Skeletal muscle satellite cell (primary cell): ENCODE results near the gene PHACTR1.

Experiments
- H3K27me3 ChIP-seq: 2 replicates; pipeline ENCODE4 v1.7.0; 2013; ENCODE audit warnings: low read length; ENCODE audit not compliant: control insufficient read depth, insufficient read depth
- H3K36me3 ChIP-seq: 2 replicates; pipeline ENCODE4 v1.7.0; 2013; ENCODE audit warnings: mild to moderate bottlenecking, control low read depth, low read length; ENCODE audit not compliant: insufficient read depth
- H3K4me1 ChIP-seq: 2 replicates; pipeline ENCODE4 v1.7.0; 2013; ENCODE audit warnings: low read length; ENCODE audit not compliant: control insufficient read depth, insufficient read depth
- H3K4me2 ChIP-seq: 2 replicates; pipeline ENCODE4 v1.7.0; 2013; ENCODE audit warnings: mild to moderate bottlenecking, low read length
- H3K4me3 ChIP-seq: 2 replicates; pipeline ENCODE4 v1.7.0; 2013; ENCODE audit warnings: low read length
- H3K9ac ChIP-seq: 2 replicates; pipeline ENCODE4 v1.7.0; 2013; ENCODE audit warnings: mild to moderate bottlenecking, low read depth, low read length, moderate library complexity
- H3K9me3 ChIP-seq: replicated peaks from 2 replicates; pipeline ENCODE4 v1.7.0; 2013; ENCODE audit warnings: mild to moderate bottlenecking, control low read depth, low read length

Gene PHACTR1

DNA sequence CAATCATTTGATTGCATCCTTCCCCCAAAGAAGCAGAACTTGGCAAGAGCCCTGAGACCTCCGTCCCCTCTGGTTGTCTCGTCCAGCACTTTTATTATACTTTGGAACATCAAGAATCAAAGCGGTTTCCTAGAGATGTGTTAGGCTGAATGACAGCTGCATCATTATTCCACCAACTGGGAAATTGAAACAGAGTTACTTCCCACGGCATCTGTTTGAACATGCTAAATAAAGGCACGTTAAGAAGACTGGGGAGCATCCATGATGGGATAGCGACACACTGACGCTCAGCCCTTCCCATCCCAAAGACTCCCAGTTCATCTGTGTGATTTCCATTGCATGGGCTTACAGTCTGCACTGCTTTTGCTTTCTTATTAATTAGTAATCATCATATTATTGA, 464.0 kb downstream of the PHACTR1 start:
- Histone ChIP-seq H3K4me1 (no peaks in the 10 kb centered on the region), H3K36me3 (no peaks in the 10 kb centered on the region), H3K4me2 (no peak overlapping the region), H3K9me3 (no peaks in the 10 kb centered on the region), H3K27me3 (no peaks in the 10 kb centered on the region), H3K9ac (no peak overlapping the region), H3K4me3 (no peak overlapping the region)

DNA sequence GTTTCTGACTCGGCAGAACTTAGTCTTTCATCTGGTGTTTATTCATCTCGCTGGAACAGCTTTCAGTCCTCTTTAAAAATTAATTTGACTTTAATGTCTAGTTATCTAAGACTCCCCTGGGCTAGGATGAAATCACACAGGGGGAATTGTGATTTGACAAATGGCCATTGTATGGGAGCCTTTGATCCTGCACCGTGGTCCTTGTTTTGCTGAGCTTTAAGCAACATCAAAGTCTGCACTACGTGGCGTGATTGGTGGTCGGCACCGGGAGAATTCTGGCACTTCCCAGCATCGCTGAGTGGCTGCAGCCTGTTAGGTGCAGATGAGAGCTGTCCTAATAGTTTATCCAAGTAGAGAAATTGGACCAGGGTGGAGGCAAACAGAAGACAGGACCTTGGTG, 464.8 kb downstream of the PHACTR1 start:
- Histone ChIP-seq H3K4me1 (no peaks in the 10 kb centered on the region), H3K4me2 (no peak overlapping the region), H3K9me3 (no peaks in the 10 kb centered on the region), H3K36me3 (no peaks in the 10 kb centered on the region), H3K27me3 (no peaks in the 10 kb centered on the region), H3K4me3 (no peak overlapping the region), H3K9ac (no peak overlapping the region)

DNA sequence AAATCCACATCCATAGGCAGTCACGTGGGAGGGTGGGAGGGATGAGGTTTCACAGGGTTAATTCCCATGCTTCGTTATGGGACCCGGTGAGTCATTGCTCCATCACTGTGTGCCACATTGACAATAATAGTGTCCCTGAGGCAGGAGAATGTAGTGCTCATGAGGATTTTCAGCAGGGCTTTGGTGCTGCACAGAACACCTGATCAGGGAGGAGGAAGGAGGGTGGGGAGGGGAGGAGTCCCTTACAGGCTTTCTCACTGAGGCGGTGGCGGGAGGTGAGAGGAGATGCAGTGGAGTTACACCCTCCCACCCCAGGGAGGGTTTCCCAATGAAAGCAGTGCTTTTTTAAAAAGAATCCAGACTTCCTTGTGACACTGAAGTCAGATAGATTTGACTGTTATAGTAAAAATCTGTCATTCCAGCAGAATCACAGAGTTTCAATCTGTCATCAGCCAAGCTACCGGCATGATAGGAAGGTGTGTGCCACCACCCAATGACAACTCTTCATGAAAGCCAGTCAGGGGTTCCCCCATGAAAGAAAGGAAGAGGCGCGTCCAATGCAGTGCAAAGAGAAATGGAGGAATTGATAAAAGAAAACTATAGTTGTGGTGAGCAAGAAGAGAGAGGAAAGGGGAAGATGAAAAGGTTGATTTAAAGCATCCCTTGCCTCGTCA, 467.0 kb downstream of the PHACTR1 start:
- no peaks in the 10 kb centered on the region for H3K36me3 ChIP-seq
- no peaks in the 10 kb centered on the region for H3K27me3 ChIP-seq
- H3K9ac ChIP-seq = no peak overlapping the region
- no peak overlapping the region for H3K4me3 ChIP-seq
- no peaks in the 10 kb centered on the region for H3K9me3 ChIP-seq
- no peaks in the 10 kb centered on the region for H3K4me1 ChIP-seq
- H3K4me2 ChIP-seq = no peak overlapping the region

DNA sequence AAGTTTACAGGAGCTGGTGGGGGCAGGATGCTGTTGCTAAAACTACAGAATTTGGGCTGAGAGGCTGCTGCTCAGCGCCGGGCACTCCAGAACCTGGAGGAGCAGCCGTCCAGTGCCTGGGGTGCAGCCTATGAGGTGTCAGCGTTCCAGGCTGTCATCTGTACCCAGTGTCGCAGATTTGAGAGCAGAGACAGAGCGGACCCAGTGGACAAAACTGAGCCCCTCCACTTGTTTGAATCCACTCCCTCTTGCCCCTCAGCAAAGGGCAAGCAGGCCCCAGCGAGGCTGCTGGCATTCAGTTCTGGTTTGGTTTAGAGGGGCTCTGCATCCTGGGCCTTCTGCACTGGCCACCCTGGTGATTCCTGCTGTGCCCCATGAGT, 467.5 kb downstream of the PHACTR1 start:
- Histone ChIP-seq H3K4me2 (no peak overlapping the region), H3K9me3 (no peaks in the 10 kb centered on the region), H3K4me3 (no peak overlapping the region), H3K27me3 (no peaks in the 10 kb centered on the region), H3K36me3 (no peaks in the 10 kb centered on the region), H3K9ac (no peak overlapping the region), H3K4me1 (no peaks in the 10 kb centered on the region)

DNA sequence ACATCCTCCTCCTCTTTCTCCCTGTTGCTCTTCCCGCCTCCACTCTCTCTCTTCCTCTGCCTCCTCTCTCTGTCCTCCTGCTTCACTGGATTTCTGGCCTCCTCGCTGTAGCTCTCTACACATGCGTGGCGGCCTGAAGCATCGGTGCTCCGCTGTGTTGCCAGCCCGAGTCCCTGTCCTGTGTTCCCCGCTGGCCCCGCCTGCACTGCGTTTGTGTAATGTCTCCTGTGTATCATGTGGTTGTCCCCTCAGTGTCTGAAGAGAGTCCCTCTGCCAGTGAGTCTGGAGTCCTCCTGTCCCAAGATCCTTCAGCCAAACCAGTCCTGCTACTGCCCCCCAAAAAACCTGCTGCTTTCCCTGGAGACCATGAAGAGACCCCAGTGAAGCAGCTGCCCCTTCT, 468.0 kb downstream of the PHACTR1 start:
- Histone ChIP-seq H3K4me2 (no peak overlapping the region), H3K27me3 (no peaks in the 10 kb centered on the region), H3K36me3 (no peaks in the 10 kb centered on the region), H3K9me3 (no peaks in the 10 kb centered on the region), H3K4me1 (no peaks in the 10 kb centered on the region), H3K9ac (no peak overlapping the region), H3K4me3 (no peak overlapping the region)

DNA sequence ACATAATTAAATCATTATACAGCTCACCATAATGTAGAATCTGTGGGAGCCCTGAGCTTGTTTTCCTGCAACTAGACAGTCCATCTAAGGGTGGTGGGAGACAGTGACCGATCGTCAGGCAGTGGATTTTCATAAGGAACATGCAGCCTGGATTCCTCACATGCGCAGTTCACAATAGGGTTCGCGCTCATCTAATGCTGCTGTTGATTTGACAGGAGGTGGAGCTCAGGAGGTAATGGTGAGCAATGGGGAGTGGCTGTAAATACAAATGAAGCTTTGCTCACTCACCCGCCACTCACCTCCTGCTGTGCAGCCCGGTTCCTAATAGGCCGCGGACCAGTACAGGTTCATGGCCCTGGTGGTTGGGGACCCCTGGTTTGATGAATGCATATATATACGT, 470.3 kb downstream of the PHACTR1 start:
- H3K27me3 ChIP-seq = no peaks in the 10 kb centered on the region
- no peak overlapping the region for H3K4me3 ChIP-seq
- H3K9ac ChIP-seq = no peak overlapping the region
- no peak overlapping the region for H3K4me2 ChIP-seq
- H3K4me1 ChIP-seq = peaks cover 3% of the 10 kb centered on the region
- H3K9me3 ChIP-seq = no peaks in the 10 kb centered on the region
- no peaks in the 10 kb centered on the region for H3K36me3 ChIP-seq

DNA sequence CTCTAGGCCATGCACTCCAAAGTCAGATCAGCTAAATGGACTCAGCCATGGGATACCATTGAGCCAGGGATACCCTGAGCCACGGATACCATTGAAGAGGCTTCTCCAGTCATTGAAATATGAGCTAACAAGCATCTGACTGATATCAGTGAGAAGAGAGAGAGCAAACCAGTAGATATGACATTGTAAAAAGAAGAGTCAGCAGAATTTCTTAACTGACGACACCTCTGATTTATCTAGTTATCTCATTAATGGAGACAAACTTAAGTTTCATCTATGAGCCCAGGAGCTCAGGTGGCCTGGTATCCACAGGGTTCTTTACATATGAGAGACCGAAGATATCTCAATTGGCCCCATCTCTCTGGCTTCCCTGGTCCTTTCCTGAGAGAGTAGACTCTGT, 471.1 kb downstream of the PHACTR1 start:
- H3K4me3 ChIP-seq = no peak overlapping the region
- H3K36me3 ChIP-seq = no peaks in the 10 kb centered on the region
- peaks cover under 1% of the 10 kb centered on the region for H3K27me3 ChIP-seq
- H3K4me1 ChIP-seq = peaks cover 3% of the 10 kb centered on the region
- no peak overlapping the region for H3K4me2 ChIP-seq
- H3K9me3 ChIP-seq = no peaks in the 10 kb centered on the region
- H3K9ac ChIP-seq = no peak overlapping the region

DNA sequence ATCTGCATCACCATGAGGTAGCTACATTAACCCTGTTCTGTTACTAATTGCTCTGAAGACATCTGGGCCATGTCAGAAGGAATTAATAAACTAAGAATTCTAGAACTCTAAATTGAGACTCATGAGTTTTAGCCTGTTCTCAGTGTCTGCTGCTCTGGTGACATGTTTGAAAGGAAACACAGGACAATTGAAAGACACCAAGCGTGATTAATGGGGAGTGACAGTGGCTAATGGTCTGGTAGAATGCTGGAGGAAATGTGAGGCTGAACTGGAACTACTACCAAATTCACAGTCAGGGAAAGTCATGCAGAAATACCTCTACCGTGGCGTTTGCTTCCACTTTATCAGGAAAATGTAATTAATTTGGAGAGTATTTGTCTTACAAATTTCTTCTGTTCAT, 471.7 kb downstream of the PHACTR1 start:
- Histone ChIP-seq H3K4me2 (no peak overlapping the region), H3K4me1 (peaks cover 3% of the 10 kb centered on the region), H3K36me3 (no peaks in the 10 kb centered on the region), H3K27me3 (peaks cover 4% of the 10 kb centered on the region), H3K9ac (no peak overlapping the region), H3K9me3 (no peaks in the 10 kb centered on the region), H3K4me3 (no peak overlapping the region)

DNA sequence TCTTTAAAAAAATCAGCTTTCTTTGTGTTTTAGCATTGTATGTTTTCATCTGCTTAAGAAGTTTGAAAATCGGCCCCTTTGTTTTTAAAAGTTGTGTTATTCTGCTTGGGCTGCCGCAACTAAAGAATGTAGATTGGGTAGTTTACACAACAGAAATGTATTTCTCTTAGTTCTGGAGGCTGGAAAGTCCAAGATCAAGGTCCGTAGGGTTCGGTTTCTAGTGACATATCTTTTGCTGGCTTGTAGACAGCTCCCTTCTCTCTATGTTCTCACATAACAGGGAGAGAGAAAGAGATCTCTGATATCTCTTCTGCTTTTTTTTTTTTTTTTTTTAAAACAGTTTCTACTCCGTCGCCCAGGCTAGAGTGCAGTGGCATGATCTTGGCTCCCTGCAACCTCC, 473.1 kb downstream of the PHACTR1 start:
- Histone ChIP-seq H3K4me2 (no peak overlapping the region), H3K27me3 (peaks cover 4% of the 10 kb centered on the region), H3K9me3 (no peaks in the 10 kb centered on the region), H3K9ac (no peak overlapping the region), H3K4me1 (peaks cover 3% of the 10 kb centered on the region), H3K36me3 (no peaks in the 10 kb centered on the region), H3K4me3 (no peak overlapping the region)

DNA sequence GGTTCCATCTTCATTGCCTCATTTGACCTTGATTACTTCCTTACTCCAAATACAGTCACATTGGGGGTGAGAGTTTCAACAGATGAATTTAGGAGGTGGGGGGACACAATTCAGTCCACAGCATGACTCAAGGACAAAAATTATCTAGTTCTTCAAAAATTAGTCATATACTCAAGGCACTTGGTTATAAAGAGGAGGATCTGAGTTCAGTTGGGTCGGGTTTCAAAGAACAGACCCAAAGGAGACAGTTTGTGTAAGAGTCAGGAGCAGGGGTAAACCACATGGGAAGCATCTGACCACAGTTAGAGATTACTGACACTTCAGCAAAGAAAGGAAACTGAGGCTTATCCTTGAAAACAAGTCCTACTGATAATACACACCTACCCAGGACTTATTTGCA, 473.8 kb downstream of the PHACTR1 start:
- H3K9ac ChIP-seq = no peak overlapping the region
- H3K4me3 ChIP-seq = no peak overlapping the region
- no peak overlapping the region for H3K4me2 ChIP-seq
- H3K4me1 ChIP-seq = peaks cover 3% of the 10 kb centered on the region
- H3K36me3 ChIP-seq = no peaks in the 10 kb centered on the region
- no peaks in the 10 kb centered on the region for H3K9me3 ChIP-seq
- H3K27me3 ChIP-seq = peaks cover 4% of the 10 kb centered on the region

DNA sequence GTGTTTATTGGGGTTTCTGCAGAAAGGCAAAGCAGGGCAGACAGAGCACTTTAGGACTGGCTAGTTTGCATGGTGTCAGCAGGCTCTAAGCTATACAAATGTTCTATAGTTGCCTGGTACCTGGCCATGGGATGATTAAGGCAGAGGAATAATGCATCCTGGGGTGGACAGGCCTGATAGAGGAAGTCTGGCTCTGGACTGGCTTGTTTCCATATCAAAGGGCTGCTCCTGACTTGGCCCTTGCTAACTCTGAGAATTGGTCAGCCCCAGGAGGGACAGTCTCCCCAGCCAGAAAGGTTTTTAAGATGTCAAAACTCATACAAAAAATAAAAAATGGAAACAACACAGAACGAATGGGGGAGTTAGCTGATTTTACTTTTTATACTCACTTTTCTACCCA, 474.9 kb downstream of the PHACTR1 start:
- no peak overlapping the region for H3K9ac ChIP-seq
- H3K27me3 ChIP-seq = peaks cover 4% of the 10 kb centered on the region
- H3K4me3 ChIP-seq = no peak overlapping the region
- H3K36me3 ChIP-seq = no peaks in the 10 kb centered on the region
- H3K4me2 ChIP-seq = no peak overlapping the region
- H3K4me1 ChIP-seq = peaks cover 3% of the 10 kb centered on the region
- no peaks in the 10 kb centered on the region for H3K9me3 ChIP-seq

DNA sequence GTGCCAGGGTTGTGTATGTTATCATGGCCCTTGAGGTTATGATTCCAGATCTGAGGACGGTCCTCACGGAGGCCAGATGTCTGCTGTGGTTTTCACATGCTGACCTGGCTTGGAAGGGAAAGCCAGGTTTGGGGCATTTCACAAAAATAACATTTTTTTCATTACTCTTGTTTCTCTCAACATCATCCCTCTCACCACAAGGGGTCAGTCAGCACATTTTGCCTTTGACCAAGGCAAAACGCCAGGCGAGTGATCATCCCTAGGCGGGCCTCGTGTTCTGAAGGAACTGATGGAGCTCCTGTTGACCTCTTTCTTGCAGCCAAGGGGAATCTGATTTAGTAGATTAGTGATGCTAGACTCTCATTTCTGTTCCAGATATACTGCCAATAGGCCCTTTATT, 478.3 kb downstream of the PHACTR1 start:
- peaks cover 3% of the 10 kb centered on the region for H3K4me1 ChIP-seq
- H3K9ac ChIP-seq = no peak overlapping the region
- no peaks in the 10 kb centered on the region for H3K36me3 ChIP-seq
- H3K4me3 ChIP-seq = no peak overlapping the region
- peaks cover 4% of the 10 kb centered on the region for H3K27me3 ChIP-seq
- no peaks in the 10 kb centered on the region for H3K9me3 ChIP-seq
- H3K4me2 ChIP-seq = no peak overlapping the region
